Thoracic aorta (tissue), 2 donors: ENCODE results near the gene MYL5. TPM values are rescaled to one million over a fixed set of nuclear protein-coding genes. Genes with fewer than 3 reads are reported as not detected.

ENCODE experiments used
- ATAC-seq: fragments of 150-250 bp; one replicate; pipeline ENCODE4 v1.8.0; 2017; ENCODE audit warnings: low read depth; ENCODE audit not compliant: insufficient number of reproducible peaks, low FRiP score
- DNase-seq: peaks from one replicate; pipeline ENCODE4 v3.0.0-alpha.2; 2020; ENCODE audit warnings: low spot score
- H3K27ac ChIP-seq, 2 donors: fragments of 200-600 bp; sonication (generic); 1 replicate in 1 of 2; 2 replicates in 1 of 2; pipeline ENCODE4 v1.5.1; 2016; ENCODE audit warnings: mild to moderate bottlenecking in 2 of 2, moderate library complexity in 2 of 2
- H3K27me3 ChIP-seq: fragments of 200-600 bp; sonication (generic); replicated peaks from 2 replicates; pipeline ENCODE4 v1.6.0; 2016; ENCODE audit warnings: mild to moderate bottlenecking; ENCODE audit not compliant: insufficient read depth
- H3K36me3 ChIP-seq: fragments of 200-600 bp; sonication (generic); one replicate; pipeline ENCODE4 v1.5.1; 2016
- H3K4me1 ChIP-seq, 2 donors: fragments of 200-600 bp; sonication (generic); 1 replicate in 1 of 2; 2 replicates in 1 of 2; pipeline versions ENCODE4 v1.5.1 to v1.6.0; 2016; ENCODE audit warnings: low read depth in 2 of 2, mild to moderate bottlenecking in 1 of 2; ENCODE audit not compliant: control insufficient read depth in 1 of 2
- H3K4me3 ChIP-seq: fragments of 200-600 bp; sonication (generic); 2 replicates; pipeline ENCODE4 v1.5.1; 2016; ENCODE audit warnings: mild to moderate bottlenecking
- H3K9me3 ChIP-seq: fragments of 200-600 bp; sonication (generic); 2 replicates; pipeline ENCODE4 v1.5.1; 2016
- CTCF ChIP-seq: fragments of 200-600 bp; sonication (generic); IDR thresholded peaks from one replicate; pipeline ENCODE4 v1.5.1; 2019; ENCODE audit warnings: antibody characterized with exemption
- total RNA-seq, 2 donors: library from RNA; depleted of rRNA; stranded (reverse); fragments of >200 nt; gene quantifications; one replicate each; pipeline versions ENCODE4 v1.1.0 to v1.2.3, GENCODE V29; 2016

The MYL5 gene
- total RNA-seq, 2 donors from 2014 or later, result 3.8 to 4.9 TPM

DNA sequence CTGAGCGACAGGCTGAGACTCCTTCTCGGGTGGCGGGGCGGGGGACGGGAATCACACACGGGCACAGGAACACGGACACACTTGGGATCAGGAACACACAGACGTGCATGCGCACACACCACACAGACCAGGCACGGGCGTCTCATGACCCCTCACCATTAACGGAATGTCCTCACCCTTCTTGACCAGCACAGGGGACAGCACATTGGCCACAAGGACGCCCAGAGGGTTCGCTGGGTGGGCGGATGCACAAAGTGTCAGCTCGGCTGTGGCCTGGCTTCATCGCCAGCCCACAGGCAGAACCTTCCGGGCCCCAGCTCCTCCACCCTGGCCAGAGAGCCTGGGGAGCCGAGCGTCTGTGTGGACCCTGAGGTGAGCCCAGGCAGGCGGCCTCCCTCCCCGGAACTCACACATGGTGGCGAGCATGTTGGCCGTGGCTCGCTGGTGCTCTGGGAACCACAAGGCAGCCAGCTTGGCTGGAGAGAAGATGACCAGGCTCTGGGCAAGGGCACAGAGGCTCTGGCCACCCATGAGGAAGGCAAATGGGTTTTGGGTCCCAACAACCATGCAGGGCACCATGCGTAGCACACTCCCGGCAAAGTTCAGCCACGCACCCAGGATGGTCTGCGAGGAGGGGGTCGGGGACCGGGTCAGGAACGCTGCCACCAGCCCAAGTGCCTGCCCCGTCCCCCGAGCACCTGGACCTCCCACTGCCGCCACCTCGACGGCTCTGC lies 11.5 kb downstream of the MYL5 start:
- no peak for ATAC-seq
- DNase-seq, result no peak
- no peaks in the 10 kb centered on the region for H3K36me3 ChIP-seq
- no peak for TF ChIP-seq CTCF
- no peaks in the 10 kb centered on the region for H3K27me3 ChIP-seq
- H3K9me3 ChIP-seq, result no peaks in the 10 kb centered on the region
- peaks cover 11 to 26% of the 10 kb centered on the region in 2 donors for H3K4me1 ChIP-seq
- no peak overlapping the region for H3K4me3 ChIP-seq
- no peak overlapping the region for H3K27ac ChIP-seq

- no peak for DNase-seq
- ATAC-seq, result no peak
Observed at GRCh38 chr4:686413-687040, 12.2 kb downstream of the MYL5 start.

DNA sequence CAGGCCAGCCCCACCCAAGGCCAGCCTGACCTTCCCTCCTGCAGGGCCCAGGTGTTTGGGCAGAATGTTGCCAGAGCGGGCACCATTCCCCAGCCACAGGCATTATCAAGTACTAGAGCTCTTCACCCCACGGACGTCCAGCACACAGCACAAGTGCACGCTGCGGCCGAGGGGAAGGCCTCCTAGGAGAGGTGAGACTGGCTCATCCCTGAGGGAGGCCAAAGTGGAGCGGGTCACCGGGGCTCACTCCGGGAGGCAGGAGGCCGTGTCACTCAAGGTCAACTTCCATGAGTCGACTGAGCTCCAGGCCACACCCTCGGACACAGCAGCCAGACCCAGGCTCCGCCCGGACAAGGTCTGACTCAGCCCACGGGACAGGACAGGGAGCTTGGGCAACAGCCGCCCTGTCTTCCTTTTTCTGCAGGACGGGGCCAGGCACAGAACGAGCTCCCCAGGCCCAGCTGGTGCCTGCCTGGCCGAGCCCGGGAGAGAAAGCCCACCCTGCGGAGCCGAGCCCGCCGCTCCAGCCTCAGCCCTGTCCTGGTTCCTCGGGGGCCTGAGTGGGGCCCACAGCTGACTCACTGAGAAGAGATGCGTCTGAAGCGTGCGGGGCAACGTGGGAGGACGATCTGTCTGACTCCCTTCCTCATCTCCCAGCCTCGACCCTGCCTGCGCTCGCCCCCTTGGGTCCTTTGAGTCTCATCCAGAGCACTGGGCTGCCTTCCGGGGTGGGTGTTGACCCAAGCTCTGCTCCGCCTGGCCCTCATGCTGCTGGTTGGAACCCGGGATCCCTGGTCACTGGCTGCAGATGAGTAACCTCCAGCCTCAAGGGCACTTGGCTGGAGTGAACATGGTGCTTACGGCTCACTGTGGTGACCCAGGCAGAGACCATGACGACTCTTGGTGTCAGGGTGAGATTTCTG lies 13.0 kb downstream of the MYL5 start:
- no peaks in the 10 kb centered on the region for H3K9me3 ChIP-seq
- TF ChIP-seq CTCF, result no peak
- DNase-seq, result peak; percentile 70
- no peaks in the 10 kb centered on the region for H3K36me3 ChIP-seq
- no peaks in the 10 kb centered on the region for H3K27me3 ChIP-seq
- H3K4me3 ChIP-seq, result peak overlapping the region; percentile 75
- H3K4me1 ChIP-seq, result peaks cover 7 to 22% of the 10 kb centered on the region in 2 donors
- ATAC-seq, result peak; percentile 17
- H3K27ac ChIP-seq, result peak overlapping the region in 1 of 2 donors; percentile 72

More at GRCh38 chr4:686413-687040, 12.2 kb downstream of the MYL5 start:
- Histone ChIP-seq H3K4me3 (no peak overlapping the region), H3K9me3 (no peaks in the 10 kb centered on the region), H3K4me1 (peaks cover 7 to 22% of the 10 kb centered on the region in 2 donors), H3K36me3 (no peaks in the 10 kb centered on the region), H3K27ac (no peak overlapping the region), H3K27me3 (no peaks in the 10 kb centered on the region)
- no peak for TF ChIP-seq CTCF

DNA sequence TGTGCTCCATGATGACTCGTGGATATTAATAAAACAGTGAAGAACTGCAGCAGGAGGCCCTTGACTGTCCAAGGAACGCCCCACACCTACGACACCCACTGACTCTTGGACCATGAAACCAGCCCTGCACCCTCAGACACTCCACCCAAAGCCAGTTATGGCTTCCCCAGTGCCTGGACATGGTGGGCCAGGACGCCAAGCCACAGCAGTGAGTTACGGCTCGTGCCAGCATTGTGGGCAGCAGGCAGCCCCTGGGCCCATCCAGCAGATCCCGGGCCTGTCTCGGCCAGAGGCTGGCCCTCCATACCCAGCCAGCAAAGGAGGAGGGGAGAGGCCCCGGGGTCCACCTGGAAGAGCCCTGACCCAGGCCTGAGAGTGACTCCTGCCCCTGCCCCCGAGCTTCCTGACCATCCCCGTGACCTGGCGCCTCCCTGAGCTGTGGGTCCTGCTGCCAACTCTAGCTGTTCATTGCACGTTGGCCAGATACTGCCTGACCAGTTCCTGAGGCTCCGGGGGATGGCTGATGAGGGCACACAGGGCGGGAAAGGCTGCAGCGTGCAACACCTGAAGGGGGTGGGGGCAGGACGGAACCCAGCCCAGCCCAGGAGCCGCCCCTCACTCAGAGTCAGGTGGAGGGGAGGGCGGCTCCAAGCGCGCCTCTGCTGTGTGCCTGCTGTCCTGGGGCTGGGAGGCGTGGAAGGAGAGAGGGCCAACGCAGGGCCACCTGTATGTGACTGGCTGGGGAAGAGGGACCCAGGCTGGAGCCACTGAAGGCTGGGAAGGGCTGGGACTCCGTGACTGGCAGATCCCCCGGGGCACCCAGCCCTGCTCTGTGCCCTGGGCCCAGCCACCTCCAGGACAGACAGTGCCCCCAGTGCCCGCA lies 13.9 kb downstream of the MYL5 start:
- no peaks in the 10 kb centered on the region for H3K9me3 ChIP-seq
- peak overlapping the region in 1 of 2 donors; percentile 72 for H3K27ac ChIP-seq
- no peak for TF ChIP-seq CTCF
- H3K27me3 ChIP-seq, result no peaks in the 10 kb centered on the region
- no peak for ATAC-seq
- no peaks in the 10 kb centered on the region for H3K36me3 ChIP-seq
- peak overlapping the region; percentile 75 for H3K4me3 ChIP-seq
- H3K4me1 ChIP-seq, result peaks cover 7 to 22% of the 10 kb centered on the region in 2 donors
- DNase-seq, result no peak
